GM18951 (cell line): ENCODE results near the gene MAP3K4.

Experiments used
- POLR2A ChIP-seq: IDR thresholded peaks from 4 replicates; pipeline ENCODE4 v1.6.1; 2011; ENCODE audit warnings: mild to moderate bottlenecking; ENCODE audit not compliant: insufficient read length, insufficient read depth; ENCODE audit errors: extremely low read depth
- in situ Hi-C: fragments of 300-500 bp; cut with MboI; formaldehyde crosslinking; loops from one replicate; pipeline ENCODE4 v1.12.0; 2022; ENCODE audit warnings: low sequenced_read_pairs, mixed read lengths, inconsistent platforms; ENCODE audit not compliant: unreplicated experiment

Gene MAP3K4

DNA sequence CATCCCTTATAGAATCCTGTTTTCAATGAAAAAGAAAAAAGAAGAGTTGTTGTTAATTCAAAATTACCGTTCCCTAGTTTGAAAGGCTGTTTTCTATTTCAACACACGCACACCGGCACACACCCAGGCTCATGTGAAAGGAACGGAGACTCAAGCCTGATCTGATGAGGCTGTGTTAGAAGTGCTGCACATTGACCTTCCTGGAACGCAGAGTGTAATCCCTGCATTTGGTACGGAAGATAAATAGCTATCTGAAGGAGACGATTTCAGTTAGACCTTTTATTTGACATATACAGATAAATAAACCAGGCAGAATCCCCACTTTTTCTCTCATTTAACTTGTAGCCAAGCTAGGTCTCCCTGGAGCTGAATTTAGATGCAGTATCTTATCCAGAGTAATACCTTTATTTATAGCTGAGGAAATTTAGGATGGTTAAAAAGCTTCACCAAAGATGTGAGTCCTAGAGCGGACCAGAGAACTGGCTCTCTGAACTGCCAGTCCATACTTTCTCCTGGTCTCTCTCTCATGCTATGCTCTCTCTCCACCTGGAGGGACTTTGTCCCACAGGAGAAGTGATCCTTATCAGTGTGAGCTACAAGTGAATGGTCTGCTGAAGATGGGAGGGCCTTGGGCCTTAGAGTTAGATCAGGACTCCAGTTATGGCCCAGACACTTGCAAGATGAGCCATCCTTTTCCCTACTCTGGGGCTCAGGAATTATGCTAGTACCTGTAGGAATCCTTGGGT lies 30.6 kb downstream of the MAP3K4 start:
- TF ChIP-seq POLR2A: no peak
- in situ Hi-C loops: no loop called here

DNA sequence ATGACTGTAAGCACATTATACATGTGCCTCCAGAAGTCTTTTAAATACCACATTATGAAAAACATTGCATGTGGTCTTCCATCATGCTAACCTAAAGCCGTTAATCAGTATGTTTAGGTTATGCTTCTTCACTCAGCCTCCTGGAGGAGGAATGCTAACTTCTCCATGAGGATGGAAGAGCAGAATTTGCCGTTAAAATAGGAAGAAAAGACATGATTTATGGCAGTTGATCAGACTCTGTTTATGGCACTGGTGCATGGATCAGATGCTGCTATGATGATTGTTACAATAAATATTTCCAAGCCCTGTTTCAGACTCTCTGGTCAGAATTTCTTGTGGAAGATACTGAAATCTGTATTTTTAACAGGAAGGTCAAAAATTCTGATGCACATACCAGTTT lies 31.7 kb downstream of the MAP3K4 start:
- in situ Hi-C loops: no loop called here
- TF ChIP-seq POLR2A: no peak

DNA sequence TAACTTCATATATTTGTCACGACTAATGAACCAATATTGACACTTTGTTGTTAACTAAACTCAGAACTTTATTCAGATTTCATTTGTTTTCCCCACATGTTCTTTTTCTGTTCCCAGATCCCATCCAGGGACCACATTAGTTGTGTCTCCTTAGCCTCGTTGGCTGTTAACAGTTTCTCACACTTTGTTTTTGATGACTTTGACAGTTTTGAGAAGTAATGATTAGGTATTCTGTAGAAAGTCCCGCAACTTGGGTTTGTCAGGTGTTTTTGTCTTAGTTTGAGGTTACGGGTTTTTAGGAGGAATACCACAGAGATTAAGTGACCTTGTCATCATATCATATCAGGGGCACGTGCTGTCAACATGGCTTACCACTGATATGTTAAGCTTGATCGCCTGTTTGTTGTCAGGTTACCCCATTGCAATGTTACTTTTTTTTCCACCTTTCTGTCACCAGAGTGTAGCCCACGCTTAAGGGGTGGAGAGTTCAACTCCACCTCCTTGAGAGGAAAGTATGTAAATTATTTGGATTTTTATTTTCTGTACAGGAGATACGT lies 32.9 kb downstream of the MAP3K4 start:
- no peak for TF ChIP-seq POLR2A
- in situ Hi-C loops: no loop called here

DNA sequence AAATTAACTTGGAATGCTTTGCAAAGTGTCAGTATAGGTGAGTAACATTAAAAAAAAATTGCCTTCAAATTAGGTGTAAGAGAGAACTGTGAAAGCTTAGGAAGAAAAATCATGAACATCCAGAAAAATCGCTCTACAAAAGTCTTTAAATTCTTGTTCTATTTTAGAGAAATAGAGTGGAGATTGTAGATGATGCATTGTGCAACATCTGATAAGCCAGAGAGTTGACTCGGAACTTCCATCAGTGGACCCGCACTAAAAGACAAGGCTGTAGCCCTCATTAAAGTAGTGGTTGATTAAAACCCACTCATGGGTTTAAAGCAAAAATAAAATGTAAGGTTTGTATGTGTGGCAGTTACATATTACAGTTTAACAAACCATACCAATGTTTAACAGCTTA lies 35.8 kb downstream of the MAP3K4 start:
- TF ChIP-seq POLR2A: no peak
- in situ Hi-C loops: no loop called here

DNA sequence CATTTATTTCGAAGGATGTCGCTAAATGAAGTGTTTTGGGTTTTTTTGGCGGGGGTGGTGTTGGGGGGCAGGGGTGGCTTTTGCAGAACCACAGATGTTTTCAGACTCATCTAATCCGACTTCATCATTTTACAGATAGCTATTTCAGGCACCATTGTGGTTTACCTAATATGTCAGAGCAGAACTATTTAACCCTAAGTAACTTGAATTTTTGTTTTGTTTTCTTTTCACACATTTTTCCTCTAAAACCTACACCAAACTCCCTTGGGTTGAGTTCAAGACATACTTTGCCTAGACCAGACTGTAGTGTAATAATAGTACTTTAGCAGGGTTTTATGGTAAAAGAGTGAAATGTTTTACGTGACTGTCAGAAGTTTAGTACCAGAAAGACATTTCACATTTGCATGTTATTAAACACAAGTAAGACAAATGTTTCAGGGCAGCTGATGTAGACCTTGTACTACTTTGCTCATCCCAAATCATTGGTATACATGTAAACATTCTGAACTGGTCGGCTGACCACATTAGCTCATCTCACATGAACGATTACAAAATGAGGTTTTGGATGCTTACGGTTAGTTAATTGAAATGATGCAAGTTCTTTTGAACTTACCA lies 37.7 kb downstream of the MAP3K4 start:
- in situ Hi-C loops: no loop called here
- TF ChIP-seq POLR2A: no peak

DNA sequence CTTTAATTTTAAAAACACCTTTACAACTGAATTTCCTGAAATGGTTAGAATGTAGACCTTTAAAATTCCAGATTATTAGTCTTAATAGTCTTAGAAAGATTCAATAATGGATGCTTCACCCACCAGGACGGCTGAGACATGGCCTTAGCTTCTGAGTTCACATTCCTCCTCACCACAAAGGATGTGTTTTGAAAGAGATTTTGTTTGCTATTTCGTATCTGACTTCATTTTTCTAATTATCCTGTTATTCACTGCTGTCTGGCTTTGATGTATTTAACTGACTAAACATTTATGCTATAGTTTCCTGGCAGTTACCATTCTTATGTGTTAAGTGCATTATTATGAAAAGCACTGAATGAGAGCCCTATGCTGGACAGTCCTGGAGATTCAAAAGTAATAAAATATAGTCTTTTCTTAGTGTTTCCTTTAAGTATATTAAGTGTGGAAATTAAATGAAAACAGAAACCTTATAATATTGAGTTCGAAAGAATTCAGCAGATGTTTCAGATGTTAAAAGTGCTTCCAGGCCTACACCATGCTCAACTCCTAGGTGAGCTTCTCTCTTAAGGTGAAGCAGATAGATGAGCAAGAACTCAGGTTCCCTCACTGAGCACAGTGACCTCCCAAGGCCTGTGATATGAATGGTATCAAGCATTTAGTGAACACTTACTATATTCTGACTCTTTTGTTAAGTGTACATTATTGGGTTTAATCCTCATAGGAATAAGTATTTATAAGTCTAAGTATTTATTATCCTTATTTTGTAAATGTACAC lies 40.3 kb downstream of the MAP3K4 start:
- in situ Hi-C loops: no loop called here
- no peak for TF ChIP-seq POLR2A

DNA sequence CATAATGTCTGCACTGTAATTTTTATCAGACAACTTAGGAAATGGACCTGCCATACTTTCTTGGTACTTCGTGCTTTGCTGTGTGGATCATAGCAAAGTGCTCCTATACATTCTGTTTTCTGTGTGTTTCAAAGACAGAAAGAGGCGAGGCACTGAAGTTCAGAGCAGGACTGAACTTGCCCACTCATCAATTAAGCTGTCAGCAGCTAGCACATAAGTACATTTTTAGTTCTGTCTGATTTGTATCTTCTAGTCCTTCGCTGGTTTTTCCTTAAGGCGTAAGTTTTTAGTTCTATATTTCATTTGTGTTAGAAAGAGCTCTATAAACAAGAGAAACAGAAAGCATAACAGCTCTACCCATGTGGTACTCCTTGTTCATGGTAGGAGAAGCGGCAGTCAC lies 42.1 kb downstream of the MAP3K4 start:
- TF ChIP-seq POLR2A: no peak
- in situ Hi-C loops: no loop called here

DNA sequence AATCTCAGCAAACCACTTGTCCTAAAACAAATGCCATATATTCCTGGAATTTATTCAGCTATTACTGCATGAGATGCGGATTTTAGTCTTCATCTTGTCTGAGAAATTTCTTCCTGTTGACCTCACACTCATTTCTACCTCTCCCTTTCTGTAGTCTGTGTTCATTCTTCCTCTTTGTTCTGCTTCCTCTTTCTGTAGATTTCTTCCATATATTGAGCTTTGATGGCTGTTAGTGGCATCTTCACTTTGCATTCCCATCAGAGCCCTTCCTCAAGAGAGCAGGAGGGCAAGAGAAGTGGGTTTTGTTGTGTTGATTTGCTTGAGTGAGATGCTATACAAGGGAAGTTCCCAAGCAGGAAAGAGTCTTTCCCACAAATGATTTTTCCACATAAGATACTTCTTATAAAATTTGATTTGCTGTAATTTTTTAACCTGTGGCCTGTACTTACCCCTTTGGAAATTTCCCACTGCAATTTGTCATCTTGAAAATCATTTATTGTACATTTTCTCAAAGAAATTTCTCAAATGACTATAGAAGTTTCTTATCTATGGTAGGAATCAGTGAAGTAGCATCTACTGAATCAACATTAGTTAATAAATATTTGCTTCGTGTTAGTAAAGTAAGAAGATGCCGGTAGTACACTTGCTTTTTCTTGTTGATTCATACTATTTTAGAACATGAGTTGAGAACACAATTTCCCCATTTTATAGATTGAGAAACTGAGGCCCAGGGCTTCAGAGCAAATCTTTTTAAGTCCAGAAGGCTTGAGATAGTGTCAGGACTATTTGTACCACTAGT lies 43.8 kb downstream of the MAP3K4 start:
- in situ Hi-C loops: no loop called here
- TF ChIP-seq POLR2A: no peak

DNA sequence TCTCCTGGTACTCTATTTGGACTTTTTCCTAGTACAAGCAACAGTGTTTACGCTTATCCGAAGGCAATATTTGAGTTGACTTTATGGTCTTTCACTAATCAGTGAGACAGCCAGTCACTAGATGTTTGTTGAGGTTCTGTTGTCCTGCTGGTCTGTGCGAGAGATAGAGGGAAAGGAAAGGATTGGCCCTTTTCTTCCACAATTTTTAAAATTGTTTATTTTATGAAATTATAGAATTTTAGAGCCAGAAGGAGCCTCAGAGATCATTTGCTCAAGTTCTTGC lies 44.4 kb downstream of the MAP3K4 start:
- in situ Hi-C loops: no loop called here
- no peak for TF ChIP-seq POLR2A

DNA sequence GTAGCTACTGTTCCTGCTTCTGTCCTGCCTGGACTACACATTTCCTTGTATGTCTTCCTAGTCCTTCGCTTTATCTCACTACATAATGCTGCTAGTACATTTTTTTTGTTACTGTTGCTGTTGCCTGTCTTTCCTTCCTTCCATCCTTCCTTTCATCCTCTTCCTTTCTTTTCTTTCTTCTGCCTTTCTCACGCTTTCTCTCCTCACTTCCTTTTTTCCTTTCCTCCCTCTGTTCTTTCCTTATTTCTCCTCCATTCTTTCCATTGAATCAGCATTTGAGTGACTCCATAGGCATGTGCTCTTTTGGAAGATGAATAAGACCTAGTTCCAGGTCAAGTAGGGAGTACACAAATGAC lies 46.3 kb downstream of the MAP3K4 start:
- TF ChIP-seq POLR2A: no peak
- in situ Hi-C loops: no loop called here

DNA sequence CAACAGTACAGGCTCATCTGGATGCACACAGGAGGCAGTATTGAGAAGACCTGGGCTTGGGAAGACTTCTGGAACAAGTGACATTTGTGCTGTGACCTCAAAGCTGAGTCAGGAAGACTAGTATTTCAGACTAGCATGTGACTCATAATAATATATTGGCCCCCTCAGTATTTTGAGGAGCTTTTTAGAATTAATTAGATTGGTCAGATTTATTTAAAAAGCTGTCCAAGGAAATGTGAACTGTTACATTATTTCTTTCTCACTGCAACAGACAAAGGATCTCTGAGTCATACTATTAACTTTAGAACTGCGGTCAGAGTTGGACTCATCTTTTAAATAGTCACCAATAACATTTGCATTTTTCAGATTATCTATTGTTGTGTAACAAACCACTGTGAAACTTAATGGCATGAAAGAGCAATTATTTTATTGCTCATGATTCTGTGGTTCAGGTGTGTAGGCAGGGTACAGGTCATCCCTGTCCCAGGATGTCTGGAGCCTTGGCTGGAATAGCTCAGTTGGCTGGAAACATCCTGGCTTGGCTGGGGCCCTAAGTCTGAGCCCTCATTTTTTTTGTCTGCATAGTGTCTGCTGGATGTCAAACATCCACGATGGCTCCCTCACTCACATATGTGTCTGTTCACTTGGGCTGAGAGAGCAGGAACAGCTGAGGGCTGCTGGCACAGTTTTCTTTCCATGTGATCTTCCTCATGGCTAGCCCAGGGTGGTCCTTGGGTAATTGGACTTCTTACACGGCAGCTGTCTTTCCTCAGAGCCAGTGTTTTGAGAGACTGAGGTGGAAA lies 46.9 kb downstream of the MAP3K4 start:
- no peak for TF ChIP-seq POLR2A
- in situ Hi-C loops: no loop called here

DNA sequence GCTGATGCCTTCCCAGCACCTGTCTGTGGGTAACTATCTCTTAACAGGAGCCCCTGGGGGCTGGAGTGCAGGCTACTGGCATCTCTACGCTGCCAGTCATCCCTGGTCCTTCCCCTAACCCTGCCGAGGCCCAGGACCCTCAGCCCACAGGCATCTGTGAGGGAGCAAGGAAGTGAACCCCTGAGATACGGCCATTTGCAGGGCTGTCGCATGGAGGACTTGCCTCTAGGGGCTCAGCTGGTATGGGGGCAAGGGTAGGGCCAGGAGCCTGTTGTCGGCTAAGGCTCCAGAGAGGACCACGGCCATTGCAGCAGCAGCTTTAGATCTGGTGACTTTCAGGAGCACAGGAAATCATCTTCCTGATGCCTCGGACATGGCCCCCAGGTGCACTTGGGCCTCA lies 49.7 kb downstream of the MAP3K4 start:
- in situ Hi-C loops: no loop called here
- TF ChIP-seq POLR2A: no peak
